ENCODE data around the gene LPAR5.

The LPAR5 gene

GRCh38 chr12:6635375-6635855, 344 bp downstream of the LPAR5 start:
- DNase-seq: no peak

- peak in 2 of 4 experiments; percentile 29 to 46 for DNase-seq
Measured at GRCh38 chr12:6632026-6632983, 3.5 kb downstream of the LPAR5 start.

- DNase-seq: no peak
Measured at GRCh38 chr12:6631549-6631961, 4.2 kb downstream of the LPAR5 start.

GRCh38 chr12:6630736-6631135, 5.0 kb downstream of the LPAR5 start:
- DNase-seq: no peak

GRCh38 chr12:6627616-6628015, 8.1 kb downstream of the LPAR5 start:
- peak in 1 of 4 experiments; percentile 33 for DNase-seq

- DNase-seq: no peak
Measured at GRCh38 chr12:6626654-6627283, 9.0 kb downstream of the LPAR5 start.

- DNase-seq: no peak
Measured at GRCh38 chr12:6620885-6621274, 14.9 kb downstream of the LPAR5 start.

- peak in 2 of 4 experiments; percentile 25 to 43 for DNase-seq
Measured at GRCh38 chr12:6620137-6620884, 15.4 kb downstream of the LPAR5 start.

- DNase-seq: no peak
Measured at GRCh38 chr12:6618483-6619225, 17.1 kb downstream of the LPAR5 start.

GRCh38 chr12:6615802-6616201, 20.0 kb downstream of the LPAR5 start:
- DNase-seq: no peak

- DNase-seq: no peak
Measured at GRCh38 chr12:6614513-6615172, 21.1 kb downstream of the LPAR5 start.

GRCh38 chr12:6613776-6614512, 21.8 kb downstream of the LPAR5 start:
- no peak for DNase-seq

- peak in 1 of 4 experiments; percentile 28 for DNase-seq
Measured at GRCh38 chr12:6613015-6613775, 22.6 kb downstream of the LPAR5 start.

- no peak for DNase-seq
Measured at GRCh38 chr12:6612652-6613014, 23.1 kb downstream of the LPAR5 start.

- DNase-seq: no peak
Measured at GRCh38 chr12:6612247-6612646, 23.5 kb downstream of the LPAR5 start.

- peak in 2 of 4 experiments; percentile 8 to 25 for DNase-seq
Measured at GRCh38 chr12:6608592-6609281, 27.0 kb downstream of the LPAR5 start.

- DNase-seq: no peak
Measured at GRCh38 chr12:6607751-6608591, 27.8 kb downstream of the LPAR5 start.

- peak in 3 of 4 experiments; percentile 38 to 66 (median 41) for DNase-seq
Measured at GRCh38 chr12:6606331-6607131, 29.2 kb downstream of the LPAR5 start.
